VCaP (cell line): ENCODE measurements around the gene RANBP1.

Source experiments
- H3K27ac ChIP-seq: fragments of 450-650 bp; 2 replicates; pipeline ENCODE4 v1.5.1; 2017
- CTCF ChIP-seq: fragments of 450-650 bp; conservative IDR thresholded peaks from 2 replicates; pipeline ENCODE4 v1.5.1; 2017; ENCODE audit warnings: mild to moderate bottlenecking, moderate library complexity

The RANBP1 gene

DNA sequence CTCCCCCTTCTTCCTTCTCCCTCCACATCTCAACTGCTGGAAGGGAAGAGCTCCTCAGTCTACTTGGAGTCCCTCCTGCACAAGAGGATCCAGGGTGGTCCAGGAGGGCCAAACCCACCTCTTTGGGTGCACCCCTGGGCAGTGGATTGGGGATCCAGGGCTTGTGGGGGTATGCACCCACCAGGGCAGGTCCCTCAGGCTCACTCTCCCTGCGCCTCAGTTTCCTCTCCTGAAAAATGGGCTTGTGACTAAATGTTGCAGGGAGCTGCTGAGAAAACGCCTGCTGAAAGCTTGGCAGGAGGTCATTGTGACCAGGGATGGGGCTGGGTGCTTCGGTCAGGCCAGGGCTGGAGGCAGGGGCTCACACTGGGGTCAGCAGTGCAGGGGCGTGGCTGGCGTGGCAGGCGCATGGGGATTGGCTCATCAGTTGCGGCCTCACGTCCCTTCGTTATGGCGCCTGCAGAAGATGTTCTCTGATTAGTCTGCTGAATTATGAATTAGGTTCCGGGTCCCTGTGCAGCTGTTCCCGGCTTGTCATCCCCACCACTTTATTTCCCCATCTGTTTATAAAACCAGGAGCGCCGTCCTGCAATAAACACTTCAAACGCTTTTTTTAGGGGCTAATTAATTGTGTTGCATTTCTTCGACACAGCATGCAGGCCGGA lies 60.6 kb downstream of the RANBP1 start:
- no peak for TF ChIP-seq CTCF

More for the DNA sequence above, 60.6 kb downstream of the RANBP1 start:
- no peak overlapping the region for H3K27ac ChIP-seq
